GM23248 (cell line): ENCODE data around the gene BCL10.

ENCODE experiments used
- EZH2 ChIP-seq: fragments of 200-600 bp; sonication (generic); IDR thresholded peaks from 2 replicates; pipeline ENCODE4 v1.6.1; 2018; ENCODE audit warnings: antibody characterized with exemption, mild to moderate bottlenecking; ENCODE audit not compliant: insufficient read depth, poor library complexity, severe bottlenecking
- EZH2phosphoT487 ChIP-seq: fragments of 200-600 bp; sonication (generic); IDR thresholded peaks from 2 replicates; pipeline ENCODE4 v1.6.1; 2018; ENCODE audit warnings: antibody characterized with exemption, moderate library complexity, mild to moderate bottlenecking, low read depth; ENCODE audit not compliant: insufficient read depth

DNA sequence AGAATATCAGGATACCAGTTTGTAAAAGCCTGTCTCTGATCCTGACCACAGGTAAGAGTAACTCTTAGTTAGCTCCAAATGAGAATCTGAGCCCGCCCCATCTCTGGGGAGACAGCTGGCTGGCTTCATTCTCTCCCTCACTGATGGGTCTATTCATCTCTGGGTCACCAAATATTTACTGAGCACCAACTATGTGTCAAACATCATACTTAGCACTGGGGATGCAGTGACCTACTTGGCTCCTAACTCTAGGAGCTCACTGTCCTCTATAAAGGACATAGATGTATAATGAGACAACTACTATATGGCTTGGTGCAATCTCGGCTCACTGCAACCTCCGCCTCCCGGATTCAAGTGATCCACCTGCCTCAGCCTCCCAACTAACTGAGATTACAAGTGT is 29.8 kb upstream of the BCL10 start:
- TF ChIP-seq EZH2 (no peak), EZH2phosphoT487 (no peak)
